Neural crest cell (in vitro differentiated cells): Measurements from ENCODE around the gene ACAD8. TPM values are rescaled to one million over a fixed set of nuclear protein-coding genes. Genes with fewer than 3 reads are reported as not detected.
"Not testable (repeated sequence)": the region's sequence is repeated elsewhere in the genome, so short reads cannot be mapped to it uniquely, and the experiment has no call there.

Source experiments
- DNase-seq: peaks from one replicate; pipeline ENCODE4 v3.0.0; 2021; ENCODE audit warnings: low read depth, mixed read lengths, low spot score
- H3K27ac Mint-ChIP-seq: one replicate; pipeline ENCODE4 v1.8.0; 2021; ENCODE audit warnings: mild to moderate bottlenecking, mixed read lengths; ENCODE audit not compliant: unreplicated experiment
- H3K27me3 Mint-ChIP-seq: 2 replicates; pipeline ENCODE4 v1.8.0; 2021; ENCODE audit warnings: low read depth, mild to moderate bottlenecking, mixed read lengths
- H3K36me3 Mint-ChIP-seq: 2 replicates; pipeline ENCODE4 v1.8.0; 2021; ENCODE audit warnings: low read depth, mild to moderate bottlenecking, mixed read lengths
- H3K4me1 Mint-ChIP-seq: 2 replicates; pipeline ENCODE4 v1.8.0; 2021; ENCODE audit warnings: mixed read lengths
- H3K4me3 Mint-ChIP-seq: one replicate; pipeline ENCODE4 v1.8.0; 2021; ENCODE audit warnings: mild to moderate bottlenecking, mixed read lengths
- H3K9me3 Mint-ChIP-seq: 2 replicates; pipeline ENCODE4 v1.8.0; 2021; ENCODE audit warnings: mixed read lengths
- total RNA-seq: library from RNA; stranded (reverse); gene quantifications from 2 replicates; pipeline ENCODE4 v1.2.1, GENCODE V29; 2021
- TF ChIP-seq, protein P1 (sequence below): fragments of 200-600 bp; sonication (generic); conservative IDR thresholded peaks from 2 replicates; pipeline ENCODE4 v1.5.0; 2021; ENCODE audit warnings: antibody characterized with exemption, mild to moderate bottlenecking

The ACAD8 gene
- total RNA-seq, 1 donor from 2014 or later, result 28.5 TPM

DNA sequence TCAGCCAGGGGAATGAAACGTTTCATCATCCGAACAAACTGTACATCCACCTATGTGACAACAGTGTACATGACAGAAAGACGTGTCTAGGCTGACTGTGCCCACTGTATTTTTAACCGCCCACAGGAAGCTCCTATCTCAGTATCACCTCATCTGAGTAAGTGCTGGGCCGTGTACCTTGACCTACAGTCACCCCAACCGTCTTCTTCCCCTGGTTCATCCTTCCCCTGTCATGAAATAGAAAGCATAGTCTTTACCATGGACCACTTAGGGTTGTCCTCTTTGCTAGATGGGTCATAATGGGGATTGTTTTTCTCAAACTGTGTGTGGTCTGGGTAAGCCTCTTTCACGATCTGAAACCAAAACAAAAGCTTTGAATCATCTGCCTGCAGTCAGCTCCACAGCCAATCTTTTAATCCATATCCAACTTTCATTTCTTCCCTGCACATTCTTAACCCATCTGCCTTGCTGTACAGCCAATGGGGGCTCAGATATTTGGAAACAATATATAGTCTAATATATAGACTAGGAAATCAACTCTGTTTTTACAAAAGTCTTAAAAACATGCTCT, 4.4 kb upstream of the ACAD8 start:
- no peak overlapping the region for H3K27ac Mint-ChIP-seq
- peaks cover 21% of the 10 kb centered on the region for H3K4me1 Mint-ChIP-seq
- no peaks in the 10 kb centered on the region for H3K27me3 Mint-ChIP-seq
- TF ChIP-seq, protein P1, sequence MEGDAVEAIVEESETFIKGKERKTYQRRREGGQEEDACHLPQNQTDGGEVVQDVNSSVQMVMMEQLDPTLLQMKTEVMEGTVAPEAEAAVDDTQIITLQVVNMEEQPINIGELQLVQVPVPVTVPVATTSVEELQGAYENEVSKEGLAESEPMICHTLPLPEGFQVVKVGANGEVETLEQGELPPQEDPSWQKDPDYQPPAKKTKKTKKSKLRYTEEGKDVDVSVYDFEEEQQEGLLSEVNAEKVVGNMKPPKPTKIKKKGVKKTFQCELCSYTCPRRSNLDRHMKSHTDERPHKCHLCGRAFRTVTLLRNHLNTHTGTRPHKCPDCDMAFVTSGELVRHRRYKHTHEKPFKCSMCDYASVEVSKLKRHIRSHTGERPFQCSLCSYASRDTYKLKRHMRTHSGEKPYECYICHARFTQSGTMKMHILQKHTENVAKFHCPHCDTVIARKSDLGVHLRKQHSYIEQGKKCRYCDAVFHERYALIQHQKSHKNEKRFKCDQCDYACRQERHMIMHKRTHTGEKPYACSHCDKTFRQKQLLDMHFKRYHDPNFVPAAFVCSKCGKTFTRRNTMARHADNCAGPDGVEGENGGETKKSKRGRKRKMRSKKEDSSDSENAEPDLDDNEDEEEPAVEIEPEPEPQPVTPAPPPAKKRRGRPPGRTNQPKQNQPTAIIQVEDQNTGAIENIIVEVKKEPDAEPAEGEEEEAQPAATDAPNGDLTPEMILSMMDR, result no peak
- DNase-seq, result no peak
- H3K4me3 Mint-ChIP-seq, result peak overlapping the region; percentile 28
- H3K9me3 Mint-ChIP-seq, result no peaks in the 10 kb centered on the region
- H3K36me3 Mint-ChIP-seq, result peaks cover 3% of the 10 kb centered on the region

DNA sequence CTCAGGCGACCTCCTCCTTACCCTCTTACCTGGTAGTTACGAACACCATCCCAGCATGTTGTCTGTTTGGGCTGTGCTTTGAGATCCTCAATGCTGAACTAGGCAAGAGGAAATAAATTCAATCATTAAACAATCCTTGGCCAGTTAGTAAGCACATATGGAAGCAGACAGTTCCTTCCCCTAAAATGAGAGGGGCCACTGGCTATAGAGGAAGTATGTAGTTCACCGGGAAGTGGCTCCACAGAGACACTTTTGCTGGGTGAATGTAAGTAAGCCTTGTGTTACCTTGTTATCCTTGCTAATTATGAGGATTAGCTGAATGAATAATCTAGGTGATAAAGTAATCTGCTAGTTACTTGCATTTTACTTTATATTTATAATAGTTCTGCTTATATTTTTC, 3.1 kb upstream of the ACAD8 start:
- TF ChIP-seq, protein P1, result no peak
- H3K36me3 Mint-ChIP-seq, result no peaks in the 10 kb centered on the region
- no peak overlapping the region for H3K4me3 Mint-ChIP-seq
- H3K27ac Mint-ChIP-seq, result no peak overlapping the region
- H3K27me3 Mint-ChIP-seq, result no peaks in the 10 kb centered on the region
- no peak for DNase-seq
- peaks cover 30% of the 10 kb centered on the region for H3K4me1 Mint-ChIP-seq
- no peaks in the 10 kb centered on the region for H3K9me3 Mint-ChIP-seq

- Mint-ChIP-seq H3K9me3 (no peaks in the 10 kb centered on the region), H3K4me3 (no peak overlapping the region), H3K4me1 (peaks cover 30% of the 10 kb centered on the region), H3K27ac (no peak overlapping the region), H3K27me3 (no peaks in the 10 kb centered on the region), H3K36me3 (no peaks in the 10 kb centered on the region)
- TF ChIP-seq, protein P1, result no peak
- no peak for DNase-seq
Observed at GRCh38 chr11:134250675-134251074, 2.7 kb upstream of the ACAD8 start.

DNA sequence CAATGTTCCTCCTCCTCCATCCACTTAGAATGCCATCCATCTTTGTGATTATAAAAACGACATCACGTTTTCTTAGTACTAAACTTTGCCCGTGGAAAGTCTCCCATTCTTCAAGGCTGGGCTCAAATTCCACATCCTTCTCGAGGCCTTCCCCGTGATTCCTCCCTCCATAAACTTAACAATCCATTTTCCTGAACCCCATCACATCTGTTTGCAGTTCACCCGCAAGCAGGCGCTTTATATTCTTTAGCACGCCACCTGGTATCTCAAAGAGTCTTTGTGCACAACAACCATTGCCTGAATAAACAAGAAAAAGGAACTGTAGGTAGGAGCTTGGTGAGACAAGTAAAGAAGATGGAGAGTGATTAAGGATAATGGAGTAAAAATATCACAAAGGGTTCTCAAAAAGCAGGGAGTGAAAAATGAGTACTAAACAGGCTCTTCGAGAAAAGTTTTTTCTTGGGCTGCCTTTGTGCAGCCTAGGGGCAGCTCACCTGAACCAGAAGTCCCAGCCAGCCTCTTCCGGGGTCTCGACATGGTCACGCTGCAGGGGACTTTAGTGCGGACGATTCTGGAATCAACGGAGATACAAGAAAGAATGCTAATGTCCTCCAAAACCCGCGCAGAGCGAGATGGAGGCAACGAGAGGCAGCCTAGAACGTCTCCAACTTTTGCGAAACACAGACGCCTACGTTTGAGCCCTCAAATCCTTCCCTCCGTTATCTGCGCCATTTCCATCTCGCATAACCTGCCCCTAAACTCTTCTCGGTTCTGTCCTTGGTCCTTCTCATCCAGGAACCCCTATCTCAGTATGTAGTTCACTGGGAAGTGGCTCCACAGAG, 801 bp upstream of the ACAD8 start:
- Mint-ChIP-seq H3K27ac (peak overlapping the region; percentile 91), H3K9me3 (no peaks in the 10 kb centered on the region), H3K4me1 (peaks cover 30% of the 10 kb centered on the region), H3K36me3 (no peaks in the 10 kb centered on the region), H3K4me3 (peak overlapping the region; percentile 95), H3K27me3 (no peaks in the 10 kb centered on the region)
- DNase-seq, result peak; percentile 20
- TF ChIP-seq, protein P1, result no peak

- Mint-ChIP-seq H3K27ac (no peak overlapping the region), H3K4me1 (peaks cover 30% of the 10 kb centered on the region), H3K4me3 (peak overlapping the region; percentile 95), H3K9me3 (no peaks in the 10 kb centered on the region), H3K27me3 (no peaks in the 10 kb centered on the region), H3K36me3 (no peaks in the 10 kb centered on the region)
- DNase-seq, result no peak
- TF ChIP-seq, protein P1, result no peak
Observed at GRCh38 chr11:134254433-134255183, 1.2 kb downstream of the ACAD8 start.

DNA sequence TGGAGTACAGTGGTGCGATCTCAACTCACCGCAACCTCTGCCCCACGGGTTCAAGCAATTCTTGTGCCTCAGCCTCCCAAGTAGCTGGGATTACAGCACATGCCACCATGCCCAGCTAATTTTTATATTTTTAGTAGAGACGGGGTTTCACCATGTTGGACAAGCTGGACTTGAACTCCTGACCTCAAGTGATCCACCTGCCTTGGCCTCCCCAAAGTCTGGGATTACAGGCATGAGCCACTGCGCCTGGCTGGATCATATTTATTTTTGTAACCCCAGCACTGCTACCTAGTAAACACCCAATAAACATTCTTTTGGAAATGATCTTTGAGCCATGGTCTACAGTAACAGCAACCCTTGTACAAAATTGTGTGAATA, 1.8 kb downstream of the ACAD8 start:
- Mint-ChIP-seq H3K4me1 (peaks cover 30% of the 10 kb centered on the region), H3K4me3 (peak overlapping the region; percentile 87)
- H3K27me3 Mint-ChIP-seq, H3K36me3 Mint-ChIP-seq, H3K9me3 Mint-ChIP-seq, H3K27ac Mint-ChIP-seq, DNase-seq: not testable (repeated sequence)
